Liver (tissue), 9 donors: ENCODE results near the gene MAP2K6. TPM values are rescaled to one million over a fixed set of nuclear protein-coding genes. Genes with fewer than 3 reads are reported as not detected.
A peak's percentile ranks its signal among the peaks of the same experiment; 100 is the strongest.

Experiments used
- DNase-seq: peaks from one replicate; pipeline ENCODE4 v3.0.0-alpha.2; 2017; ENCODE audit warnings: low spot score
- H3K27ac ChIP-seq, 2 donors: one replicate each; pipeline ENCODE4 v1.7.0; 2013; ENCODE audit warnings: inconsistent platforms in 2 of 2, low read length in 2 of 2, control low read depth in 1 of 2, low read depth in 1 of 2, mild to moderate bottlenecking in 1 of 2
- H3K27me3 ChIP-seq, 4 donors: one replicate each; pipeline versions ENCODE4 v1.6.1 to v1.7.0; 2013; ENCODE audit warnings: low read length in 3 of 4, inconsistent platforms in 1 of 4, mild to moderate bottlenecking in 1 of 4, moderate library complexity in 1 of 4; ENCODE audit not compliant: control insufficient read depth in 4 of 4, insufficient read depth in 4 of 4
- H3K36me3 ChIP-seq, 4 donors: one replicate each; pipeline versions ENCODE4 v1.6.1 to v1.7.0; 2013; ENCODE audit warnings: low read length in 3 of 4, mild to moderate bottlenecking in 3 of 4, low read depth in 1 of 4, moderate library complexity in 1 of 4; ENCODE audit not compliant: control insufficient read depth in 4 of 4, insufficient read depth in 3 of 4
- H3K4me1 ChIP-seq, 4 donors: one replicate each; pipeline versions ENCODE4 v1.6.1 to v1.7.0; 2013; ENCODE audit warnings: low read length in 3 of 4, mild to moderate bottlenecking in 3 of 4, moderate library complexity in 1 of 4; ENCODE audit not compliant: control insufficient read depth in 4 of 4, insufficient read depth in 4 of 4
- H3K4me3 ChIP-seq, 3 donors: one replicate each; pipeline versions ENCODE4 v1.6.1 to v1.7.0; 2013; ENCODE audit warnings: low read length in 3 of 3, control low read depth in 1 of 3, low read depth in 1 of 3, mild to moderate bottlenecking in 1 of 3
- H3K9ac ChIP-seq, 2 donors: one replicate each; pipeline ENCODE4 v1.7.0; 2013; ENCODE audit warnings: low read length in 2 of 2, mild to moderate bottlenecking in 2 of 2, moderate library complexity in 2 of 2, control low read depth in 1 of 2, low read depth in 1 of 2
- H3K9me3 ChIP-seq, 4 donors: one replicate each; pipeline versions ENCODE4 v1.6.1 to v1.7.0; 2013; ENCODE audit warnings: low read length in 3 of 4; ENCODE audit not compliant: control insufficient read depth in 4 of 4
- CTCF ChIP-seq: fragments of 150-350 bp; IDR thresholded peaks from 2 replicates; pipeline ENCODE4 v1.5.1; 2017; ENCODE audit warnings: improper control_type of control experiment, low read depth, low read length; ENCODE audit not compliant: missing input control
- EGR1 ChIP-seq, 2 donors: IDR thresholded peaks; 2 replicates each; pipeline ENCODE4 v1.6.1; 2016 to 2018; ENCODE audit warnings: antibody characterized with exemption in 2 of 2, low read depth in 2 of 2
- FOXA1 ChIP-seq: IDR thresholded peaks from 2 replicates; pipeline ENCODE4 v1.6.1; 2016; ENCODE audit warnings: antibody characterized with exemption
- GABPA ChIP-seq, 2 donors: IDR thresholded peaks in 1 of 2; conservative IDR thresholded peaks in 1 of 2; 2 replicates each; pipeline ENCODE4 v1.6.1; 2016; ENCODE audit warnings: antibody characterized with exemption in 2 of 2, mild to moderate bottlenecking in 1 of 2, moderate library complexity in 1 of 2
- HNF4G ChIP-seq: IDR thresholded peaks from 2 replicates; pipeline ENCODE4 v1.6.1; 2016; ENCODE audit warnings: antibody characterized with exemption
- MAX ChIP-seq: IDR thresholded peaks from 2 replicates; pipeline ENCODE4 v1.6.1; 2016; ENCODE audit warnings: antibody characterized with exemption
- RAD21 ChIP-seq, 2 donors: IDR thresholded peaks; 2 replicates each; pipeline ENCODE4 v1.6.1; 2016; ENCODE audit warnings: antibody characterized with exemption in 2 of 2, mild to moderate bottlenecking in 2 of 2
- RXRA ChIP-seq, 2 donors: IDR thresholded peaks; 2 replicates each; pipeline ENCODE4 v1.6.1; 2017 to 2018; ENCODE audit warnings: antibody characterized with exemption in 2 of 2, mild to moderate bottlenecking in 1 of 2
- SP1 ChIP-seq: IDR thresholded peaks from 2 replicates; pipeline ENCODE4 v1.6.1; 2018; ENCODE audit warnings: antibody characterized with exemption, mild to moderate bottlenecking
- WGBS: extraction: QIAGEN DNeasy Blood & Tissue Kit; methylation state at CpG from one replicate; pipeline ENCODE4 v1.1.7; 2013; 5-methylcytosine and 5-hydroxymethylcytosine counted together
- polyA plus RNA-seq, 2 donors: library from polyadenylated mRNA; stranded (reverse) in 1 of 2; unstranded in 1 of 2; fragments of 200-250 nt in 1 of 2; fragments of >200 nt in 1 of 2; fragmentation: Nextera tagmentation in 1 of 2; extraction: Ambion mirVana in 1 of 2; gene quantifications; one replicate each; pipeline versions ENCODE4 v1.2.1 to v1.2.3, GENCODE V29; 2013 to 2015
- total RNA-seq, 2 donors: library from RNA; depleted of rRNA; stranded (reverse); fragments of >200 nt; gene quantifications; one replicate each; pipeline ENCODE4 v1.2.3, GENCODE V29; 2014
- donor health status: healthy.
- donor health status: healthy.
- donor health status: healthy.
- donor health status: healthy.
- donor health status: healthy.

The MAP2K6 gene
- total and polyA plus RNA-seq, 4 donors = 0.31 to 5.4 (median 2.6) TPM

GRCh38 chr17:69525920-69526841 lies 111.7 kb downstream of the MAP2K6 start:
- H3K27me3 ChIP-seq = no peaks in the 10 kb centered on the region
- 42% methylated on average over 9 of the region's 9 CpGs for WGBS
- H3K9me3 ChIP-seq = no peaks in the 10 kb centered on the region
- no peak overlapping the region for H3K9ac ChIP-seq
- no peak overlapping the region for H3K4me3 ChIP-seq
- no peaks in the 10 kb centered on the region for H3K4me1 ChIP-seq
- TF ChIP-seq GABPA (IDR thresholded peaks at IDR 0.05 in 1 of 2, conservative IDR thresholded peaks at IDR 0.05 in 1 of 2) = no peak
- TF ChIP-seq RAD21 (IDR thresholded peaks at IDR 0.05) = peak; percentile 89 to 92
- TF ChIP-seq CTCF = peak; percentile 80
- no peak overlapping the region for H3K27ac ChIP-seq
- DNase-seq = no peak
- H3K36me3 ChIP-seq = peaks cover 0 to 22% (median 19%) of the 10 kb centered on the region in 4 donors

- TF ChIP-seq RXRA (IDR thresholded peaks at IDR 0.05) = no peak
- H3K27me3 ChIP-seq = no peaks in the 10 kb centered on the region
- H3K4me3 ChIP-seq = no peak overlapping the region
- H3K36me3 ChIP-seq = peaks cover 0 to 23% (median 20%) of the 10 kb centered on the region in 4 donors
- no peaks in the 10 kb centered on the region for H3K9me3 ChIP-seq
- DNase-seq = no peak
- 77% methylated on average over 5 of the region's 5 CpGs for WGBS
- no peaks in the 10 kb centered on the region for H3K4me1 ChIP-seq
- H3K9ac ChIP-seq = no peak overlapping the region
- no peak overlapping the region for H3K27ac ChIP-seq
Observed at GRCh38 chr17:69528035-69528434, 113.5 kb downstream of the MAP2K6 start.

- Histone ChIP-seq H3K36me3 (peaks cover 0 to 13% (median 9%) of the 10 kb centered on the region in 4 donors), H3K9me3 (no peaks in the 10 kb centered on the region), H3K9ac (no peak overlapping the region), H3K4me1 (no peaks in the 10 kb centered on the region), H3K4me3 (no peak overlapping the region), H3K27ac (no peak overlapping the region), H3K27me3 (no peaks in the 10 kb centered on the region)
- 92% methylated on average over 11 of the region's 11 CpGs for WGBS
- no peak for DNase-seq
- TF ChIP-seq EGR1 (IDR thresholded peaks at IDR 0.05; ENCODE audit: low read depth in 2 of 2) = no peak
- no peak for TF ChIP-seq CTCF
- TF ChIP-seq HNF4G = no peak
- TF ChIP-seq SP1 = no peak
- no peak for TF ChIP-seq RAD21 (IDR thresholded peaks at IDR 0.05)
- no peak for TF ChIP-seq MAX
- TF ChIP-seq FOXA1 = no peak
Observed at GRCh38 chr17:69533481-69534234, 119.2 kb downstream of the MAP2K6 start.
